Left lung (tissue), 10 donors: Measurements from ENCODE around the gene AUNIP. TPM values are rescaled to one million over a fixed set of nuclear protein-coding genes. Genes with fewer than 3 reads are reported as not detected.
A peak's percentile ranks its signal among the peaks of the same experiment; 100 is the strongest.

Experiments
- ATAC-seq: fragments of 200-7000 bp; cut with Tn5 transposase; one replicate; pipeline ENCODE4 v1.9.1; 2020; ENCODE audit warnings: moderate library complexity
- DNase-seq, 4 donors: peaks; one replicate each; pipeline ENCODE4 v3.0.0-alpha.2; 2013 to 2020
- H3K27ac ChIP-seq, 2 donors: fragments of 200-600 bp; sonication (generic) in 1 of 2; one replicate each; pipeline versions ENCODE4 v1.5.0 to v1.8.0; 2020 to 2021
- H3K27me3 ChIP-seq, 2 donors: fragments of 200-600 bp; sonication (generic) in 1 of 2; one replicate each; pipeline versions ENCODE4 v1.5.0 to v1.8.0; 2020 to 2021
- H3K36me3 ChIP-seq, 2 donors: fragments of 200-600 bp; sonication (generic) in 1 of 2; one replicate each; pipeline versions ENCODE4 v1.5.0 to v1.8.0; 2020 to 2021
- H3K4me1 ChIP-seq, 2 donors: fragments of 200-600 bp; one replicate each; pipeline ENCODE4 v1.8.0; 2021
- H3K4me3 ChIP-seq, 2 donors: fragments of 200-600 bp; sonication (generic) in 1 of 2; one replicate each; pipeline versions ENCODE4 v1.5.0 to v1.8.0; 2020 to 2021; ENCODE audit warnings: mild to moderate bottlenecking in 1 of 2
- H3K9me3 ChIP-seq, 2 donors: fragments of 200-600 bp; sonication (generic) in 1 of 2; one replicate each; pipeline versions ENCODE4 v1.5.0 to v1.8.0; 2020 to 2021
- CTCF ChIP-seq, 2 donors: fragments of 200-600 bp; sonication (generic) in 1 of 2; IDR thresholded peaks; one replicate each; pipeline versions ENCODE4 v1.5.0 to v1.8.0; 2021; ENCODE audit warnings: antibody characterized with exemption in 2 of 2
- intact Hi-C, 2 donors: fragments of 100-400 bp; cut with DNase I; formaldehyde crosslinking; loops; one replicate each; pipeline versions ENCODE4 v1.11.2 to v1.14.2; 2022
- polyA plus RNA-seq, 6 donors: library from polyadenylated mRNA; unstranded; fragments of 120-200 nt; gene quantifications; one replicate each; pipeline ENCODE4 v1.2.1, GENCODE V29; 2013; ENCODE audit not compliant: insufficient read length in 6 of 6
- total RNA-seq, 2 donors: library from RNA; stranded (reverse); fragmentation: NEBNext Ultra II Directional; extraction: Animal tissue kit (Norgen Biotek cat#: 25700); gene quantifications; one replicate each; pipeline ENCODE4 v1.2.1, GENCODE V29; 2021
- donor health status: DM: no; HTN: yes; CAD: no.
- donor health status: DM: no; HTN: no; CAD: no.

AUNIP gene
- total and polyA plus RNA-seq, 8 donors, result 0.97 to 3.1 (median 2.4) TPM

GRCh38 chr1:25816112-25816718 is 43.0 kb downstream of the AUNIP start:
- ATAC-seq, result no peak
- intact Hi-C loops, result no loop called here
- Histone ChIP-seq H3K4me3 (no peak overlapping the region), H3K36me3 (peaks cover 0 to 43% of the 10 kb centered on the region in 2 donors), H3K27me3 (no peaks in the 10 kb centered on the region), H3K9me3 (no peaks in the 10 kb centered on the region), H3K4me1 (peaks cover 3 to 30% of the 10 kb centered on the region in 2 donors), H3K27ac (no peak overlapping the region)
- peak in 1 of 4 donors; percentile 63 for DNase-seq
- TF ChIP-seq CTCF (IDR thresholded peaks at IDR 0.05), result no peak

- Histone ChIP-seq H3K4me3 (no peak overlapping the region), H3K9me3 (no peaks in the 10 kb centered on the region), H3K4me1 (peaks cover 0 to 30% of the 10 kb centered on the region in 2 donors), H3K36me3 (peaks cover 0 to 46% of the 10 kb centered on the region in 2 donors), H3K27ac (no peak overlapping the region), H3K27me3 (no peaks in the 10 kb centered on the region)
- intact Hi-C loops, result no loop called here
- DNase-seq (peak in 1 of 4 donors; percentile 39), ATAC-seq (no peak)
- no peak for TF ChIP-seq CTCF (IDR thresholded peaks at IDR 0.05)
Observed at GRCh38 chr1:25815208-25816111, 43.8 kb downstream of the AUNIP start.

- H3K4me3 ChIP-seq, result no peak overlapping the region
- H3K4me1 ChIP-seq, result peaks cover 0 to 38% of the 10 kb centered on the region in 2 donors
- intact Hi-C loops, result no loop called here
- H3K36me3 ChIP-seq, result peaks cover 0 to 55% of the 10 kb centered on the region in 2 donors
- H3K27ac ChIP-seq, result no peak overlapping the region
- no peak for TF ChIP-seq CTCF (IDR thresholded peaks at IDR 0.05)
- no peaks in the 10 kb centered on the region for H3K9me3 ChIP-seq
- no peak for DNase-seq
- no peak for ATAC-seq
- H3K27me3 ChIP-seq, result no peaks in the 10 kb centered on the region
Observed at GRCh38 chr1:25814549-25815087, 44.6 kb downstream of the AUNIP start.

- peaks cover 0 to 39% of the 10 kb centered on the region in 2 donors for H3K4me1 ChIP-seq
- no peaks in the 10 kb centered on the region for H3K9me3 ChIP-seq
- TF ChIP-seq CTCF (IDR thresholded peaks at IDR 0.05), result no peak
- intact Hi-C loops, result no loop called here
- H3K4me3 ChIP-seq, result no peak overlapping the region
- DNase-seq, result no peak
- peaks cover 0 to 62% of the 10 kb centered on the region in 2 donors for H3K36me3 ChIP-seq
- no peak overlapping the region for H3K27ac ChIP-seq
- no peak for ATAC-seq
- H3K27me3 ChIP-seq, result no peaks in the 10 kb centered on the region
Observed at GRCh38 chr1:25813734-25814471, 45.4 kb downstream of the AUNIP start.
